Stimulated activated naive CD8-positive, alpha-beta T cell treated with anti-CD3 and anti-CD28 coated beads, Interleukin-15, amount 100 ng/mL, for 72 hours (primary cell): ENCODE results near the gene TARS1.
A peak's percentile ranks its signal among the peaks of the same experiment; 100 is the strongest.
"Not testable (repeated sequence)": the region's sequence is repeated elsewhere in the genome, so short reads cannot be mapped to it uniquely, and the experiment has no call there.

ENCODE experiments used
- ATAC-seq: fragments of 150-1000 bp; cut with Tn5 transposase; 2 replicates; pipeline ENCODE4 v1.10.0; 2021; ENCODE audit warnings: mild to moderate bottlenecking, moderate library complexity
- DNase-seq, 2 donors: peaks; one replicate each; pipeline ENCODE4 v3.0.0; 2021 to 2022
- H3K27ac Mint-ChIP-seq, 2 donors: one replicate each; pipeline ENCODE4 v1.8.0; 2022; ENCODE audit warnings: mild to moderate bottlenecking in 2 of 2, mixed read lengths in 2 of 2, moderate library complexity in 2 of 2
- H3K27me3 Mint-ChIP-seq: one replicate; pipeline ENCODE4 v1.8.0; 2022; ENCODE audit warnings: mixed read lengths
- H3K4me1 Mint-ChIP-seq: one replicate; pipeline ENCODE4 v1.8.0; 2022; ENCODE audit warnings: mild to moderate bottlenecking, mixed read lengths
- H3K4me3 Mint-ChIP-seq, 2 donors: one replicate each; pipeline ENCODE4 v1.8.0; 2022; ENCODE audit warnings: mild to moderate bottlenecking in 2 of 2, mixed read lengths in 2 of 2, moderate library complexity in 1 of 2
- H3K9me3 Mint-ChIP-seq, 2 donors: one replicate each; pipeline ENCODE4 v1.8.0; 2022; ENCODE audit warnings: mixed read lengths in 2 of 2

The TARS1 gene

DNA sequence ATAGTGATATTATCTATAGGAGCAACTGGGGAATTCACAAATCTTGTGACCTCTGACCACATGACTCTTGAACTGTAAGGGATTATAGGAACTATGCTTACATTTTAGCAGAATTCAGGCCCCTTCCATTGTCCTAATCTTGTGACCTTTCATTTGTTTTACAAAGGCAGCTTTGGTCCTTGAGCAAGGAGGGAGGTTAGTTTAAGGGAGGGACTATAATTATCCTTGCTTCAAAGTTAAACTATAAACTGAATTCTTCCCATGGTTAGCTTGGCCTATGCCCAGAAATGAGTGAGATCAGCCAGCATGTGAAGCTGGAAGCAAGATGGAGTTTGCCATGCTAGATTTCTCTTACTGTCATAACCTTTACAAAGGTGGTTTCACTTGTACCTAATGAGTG, 51.2 kb downstream of the TARS1 start:
- Mint-ChIP-seq H3K4me1 (no peaks in the 10 kb centered on the region), H3K27ac (no peak overlapping the region), H3K9me3 (no peaks in the 10 kb centered on the region), H3K27me3 (no peaks in the 10 kb centered on the region), H3K4me3 (no peak overlapping the region)
- no peak for ATAC-seq
- DNase-seq = no peak

DNA sequence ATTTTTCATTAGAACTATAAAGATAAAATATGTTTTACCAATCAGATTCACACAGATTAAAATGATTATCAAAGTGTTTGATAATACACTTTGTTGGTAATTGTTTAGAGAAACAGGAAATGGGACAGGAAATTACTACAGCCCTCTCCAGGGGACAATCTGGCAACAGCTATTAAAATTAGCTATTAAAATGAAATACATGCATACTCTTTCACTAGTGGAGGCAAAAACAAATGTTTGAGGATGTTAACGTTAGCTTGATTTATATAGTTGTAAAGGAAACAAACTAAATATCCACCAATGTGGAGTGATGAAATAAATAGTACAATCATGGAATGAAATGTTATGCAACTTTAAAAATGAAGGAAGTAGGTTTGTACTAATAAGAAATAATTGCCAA, 53.7 kb downstream of the TARS1 start:
- Mint-ChIP-seq H3K9me3 (no peaks in the 10 kb centered on the region), H3K27ac (no peak overlapping the region), H3K27me3 (no peaks in the 10 kb centered on the region), H3K4me3 (no peak overlapping the region), H3K4me1 (no peaks in the 10 kb centered on the region)
- DNase-seq (no peak), ATAC-seq (no peak)

DNA sequence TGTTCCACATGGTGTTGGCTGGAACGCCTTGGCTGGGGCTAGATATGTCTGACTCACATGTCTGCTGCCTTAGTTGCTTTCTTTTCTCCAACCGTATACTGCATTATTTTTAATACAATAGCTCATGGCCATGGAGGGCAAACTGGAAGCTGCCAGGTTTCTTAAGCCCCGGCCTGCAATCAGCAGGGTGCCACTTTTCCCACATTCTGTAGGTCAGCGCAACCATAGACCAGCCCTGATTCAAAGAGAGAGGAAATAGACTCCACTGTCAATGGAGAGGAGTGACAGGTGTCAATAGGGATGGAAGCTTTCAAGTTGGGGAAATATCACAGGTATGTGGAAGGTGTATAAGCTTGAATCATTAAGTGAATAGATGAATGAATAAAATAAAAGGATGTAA, 60.5 kb downstream of the TARS1 start:
- no peaks in the 10 kb centered on the region for H3K4me1 Mint-ChIP-seq
- H3K27me3 Mint-ChIP-seq = no peaks in the 10 kb centered on the region
- no peaks in the 10 kb centered on the region for H3K9me3 Mint-ChIP-seq
- H3K27ac Mint-ChIP-seq = peak overlapping the region in 1 of 2 donors; percentile 5
- no peak overlapping the region for H3K4me3 Mint-ChIP-seq
- ATAC-seq (no peak), DNase-seq (no peak)

DNA sequence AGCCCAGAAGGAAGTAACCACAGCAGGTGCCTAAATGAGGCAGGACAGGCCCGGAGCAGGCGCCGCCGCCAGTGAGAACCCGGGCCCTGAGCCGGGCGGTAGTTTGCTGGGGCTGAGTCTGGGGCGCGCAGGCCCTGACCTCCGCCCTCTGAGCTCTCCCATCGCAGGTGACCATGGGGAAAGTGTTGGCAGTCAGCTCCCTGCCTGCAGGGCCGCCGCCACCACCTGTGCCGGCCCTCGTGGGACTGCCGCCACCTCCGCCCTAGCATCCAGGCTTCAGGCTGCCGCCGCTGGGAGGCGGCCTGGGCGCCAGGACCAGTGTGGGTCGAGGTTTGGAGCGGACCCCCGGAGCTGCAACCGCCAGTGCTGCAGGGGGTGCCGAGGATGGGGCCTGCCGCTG, 61.1 kb downstream of the TARS1 start:
- Mint-ChIP-seq H3K4me1 (no peaks in the 10 kb centered on the region), H3K27ac (no peak overlapping the region)
- no peak for ATAC-seq

DNA sequence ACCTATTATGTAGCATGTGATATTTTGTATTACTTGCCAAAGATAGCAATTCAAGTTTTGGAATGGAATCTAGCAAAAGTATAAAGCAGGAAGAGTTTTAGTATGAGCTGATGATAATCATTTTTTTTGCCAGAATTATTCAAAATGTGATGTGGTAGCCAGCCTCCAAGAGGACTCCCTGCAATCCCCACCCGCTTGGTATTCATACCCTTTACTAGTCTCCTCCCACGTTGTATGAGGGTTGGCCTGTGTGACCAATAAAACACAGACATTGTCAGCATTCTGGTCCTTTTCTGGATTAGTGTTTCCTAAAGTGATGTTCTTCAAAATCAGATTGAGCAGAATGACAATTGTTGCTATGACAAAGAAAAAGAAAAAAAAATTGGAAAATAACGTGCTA, 63.8 kb downstream of the TARS1 start:
- ATAC-seq (no peak), DNase-seq (no peak)
- no peak overlapping the region for H3K4me3 Mint-ChIP-seq
- no peaks in the 10 kb centered on the region for H3K4me1 Mint-ChIP-seq
- no peaks in the 10 kb centered on the region for H3K9me3 Mint-ChIP-seq
- H3K27ac Mint-ChIP-seq = no peak overlapping the region
- H3K27me3 Mint-ChIP-seq = peaks cover 6% of the 10 kb centered on the region

More for the DNA sequence above, 61.1 kb downstream of the TARS1 start:
- Mint-ChIP-seq H3K27me3 (no peaks in the 10 kb centered on the region), H3K4me3 (no peak overlapping the region), H3K9me3 (no peaks in the 10 kb centered on the region)
- DNase-seq = no peak

DNA sequence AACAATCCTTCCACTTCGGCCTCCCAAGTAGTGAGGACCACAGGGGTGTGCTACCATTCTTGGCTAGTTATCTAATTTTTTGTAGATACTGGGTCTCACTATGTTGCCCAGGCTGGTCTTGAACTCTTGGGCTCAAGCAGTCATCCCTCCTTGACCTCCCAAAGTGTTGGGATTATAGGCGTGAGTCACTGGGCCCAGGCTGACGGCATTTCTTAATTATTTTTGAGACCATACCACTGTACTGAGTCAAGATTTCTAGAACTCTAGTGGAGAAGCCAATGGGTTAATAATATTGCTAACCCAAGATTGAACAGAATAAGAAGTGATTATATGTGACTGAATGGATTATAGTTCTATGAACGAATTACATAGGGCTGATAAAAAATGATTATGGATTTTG, 66.7 kb downstream of the TARS1 start:
- H3K4me1 Mint-ChIP-seq = no peaks in the 10 kb centered on the region
- DNase-seq (no peak), ATAC-seq (no peak)
- H3K27ac Mint-ChIP-seq = no peak overlapping the region
- no peaks in the 10 kb centered on the region for H3K9me3 Mint-ChIP-seq
- H3K27me3 Mint-ChIP-seq = peaks cover 6% of the 10 kb centered on the region
- H3K4me3 Mint-ChIP-seq = no peak overlapping the region

DNA sequence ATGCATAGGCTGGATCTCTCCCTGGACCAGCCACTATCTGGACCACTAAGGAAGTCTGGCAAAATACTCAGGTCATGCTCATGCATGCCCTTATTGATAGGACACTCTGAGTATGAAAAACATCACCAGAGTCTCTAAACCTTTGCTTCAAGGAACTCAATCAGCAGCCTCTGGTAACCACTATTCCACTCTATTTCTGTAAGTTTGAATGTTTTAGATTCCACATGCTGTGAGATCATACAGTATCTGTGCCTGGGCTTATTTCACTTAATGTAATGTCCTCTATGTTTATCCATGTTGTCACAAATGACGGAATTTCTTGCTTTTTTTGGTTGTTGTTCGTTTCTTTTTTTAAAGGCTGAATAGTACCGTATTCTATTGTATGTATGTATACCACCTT, 68.3 kb downstream of the TARS1 start:
- Mint-ChIP-seq H3K4me3 (no peak overlapping the region), H3K27me3 (peaks cover 6% of the 10 kb centered on the region), H3K27ac (no peak overlapping the region), H3K9me3 (no peaks in the 10 kb centered on the region), H3K4me1 (no peaks in the 10 kb centered on the region)
- ATAC-seq (no peak), DNase-seq (no peak)

DNA sequence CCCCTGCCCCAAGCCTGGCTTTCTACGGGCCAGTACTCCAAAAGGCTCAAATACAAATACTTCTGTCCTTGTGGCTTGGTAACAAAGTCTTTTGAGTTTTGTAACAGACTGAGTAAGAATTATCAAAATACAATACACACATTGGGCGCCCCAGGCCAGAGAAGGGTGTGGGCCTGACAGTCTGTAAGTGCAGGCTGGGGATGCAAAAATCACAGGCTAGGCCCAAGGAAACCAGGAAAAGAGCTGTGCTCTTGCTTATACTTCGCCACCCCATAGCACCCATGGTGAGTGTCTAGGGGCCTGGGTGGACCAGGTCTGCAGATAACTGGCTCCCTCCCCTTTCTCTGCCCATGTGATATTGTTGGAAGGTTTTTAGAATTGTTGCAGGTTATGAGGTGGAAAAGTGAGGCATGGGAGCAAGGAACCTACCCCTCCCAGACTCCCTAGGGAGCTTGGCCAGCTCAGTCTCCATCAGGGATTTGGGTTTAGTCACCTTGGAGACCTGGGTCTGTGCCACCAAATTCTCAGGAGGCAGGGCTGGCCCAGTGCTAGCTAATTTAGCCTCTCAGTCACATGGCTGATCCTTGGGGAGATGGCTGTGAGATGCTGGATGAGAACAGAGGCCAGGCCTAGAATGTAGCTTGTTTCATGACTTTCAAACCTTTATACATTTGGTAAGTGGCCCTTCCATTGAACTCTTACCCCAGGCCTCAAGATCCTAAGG, 72.9 kb downstream of the TARS1 start:
- DNase-seq (no peak), ATAC-seq (no peak)
- H3K27me3 Mint-ChIP-seq = peaks cover 6% of the 10 kb centered on the region
- peaks cover 0 to 7% of the 10 kb centered on the region in 2 donors for H3K9me3 Mint-ChIP-seq
- H3K27ac Mint-ChIP-seq = no peak overlapping the region
- H3K4me1 Mint-ChIP-seq = no peaks in the 10 kb centered on the region
- no peak overlapping the region for H3K4me3 Mint-ChIP-seq

DNA sequence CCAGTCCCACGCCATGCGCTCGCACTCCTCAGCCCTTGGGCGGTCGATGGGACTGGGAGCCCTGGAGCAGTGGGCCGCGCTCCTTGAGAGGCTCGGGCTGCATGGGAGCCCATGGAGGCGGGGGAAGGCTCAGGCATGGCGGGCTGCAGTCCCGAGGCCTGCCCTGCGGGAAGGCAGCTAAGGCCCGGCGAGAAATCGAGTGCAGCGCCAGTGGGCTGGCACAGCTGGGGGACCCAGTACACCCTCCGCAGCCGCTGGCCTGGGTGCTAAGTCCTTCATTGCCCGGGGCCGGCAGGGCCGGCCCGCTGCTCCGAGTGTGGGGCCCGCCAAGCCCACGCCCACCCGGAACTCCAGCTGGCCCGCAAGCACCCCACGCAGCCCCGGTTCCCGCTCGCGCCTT, 74.6 kb downstream of the TARS1 start:
- not testable (repeated sequence) for H3K4me3 Mint-ChIP-seq, DNase-seq, H3K27ac Mint-ChIP-seq, H3K27me3 Mint-ChIP-seq, H3K4me1 Mint-ChIP-seq, ATAC-seq
- H3K9me3 Mint-ChIP-seq = peaks cover 0 to 15% of the 10 kb centered on the region in 2 donors

DNA sequence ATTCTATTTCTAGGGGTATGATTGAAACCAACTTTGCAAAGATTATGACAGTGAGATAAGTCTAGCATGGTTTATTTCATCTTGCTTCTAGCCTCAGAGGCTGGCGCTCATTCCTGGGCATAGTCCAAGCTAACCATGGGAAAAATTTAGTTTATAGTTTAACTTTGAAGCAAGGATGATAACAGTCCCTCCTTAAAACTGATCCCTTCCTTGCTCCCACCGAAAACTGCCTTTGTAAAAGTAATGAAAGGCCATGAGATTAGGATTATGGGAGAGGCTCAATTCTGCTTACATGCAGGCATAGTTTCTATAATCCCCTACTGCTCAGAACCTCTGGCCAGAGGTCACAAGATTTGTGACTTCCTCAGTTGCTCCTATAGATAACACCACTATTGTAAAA, 75.7 kb downstream of the TARS1 start:
- peaks cover 0 to 15% of the 10 kb centered on the region in 2 donors for H3K9me3 Mint-ChIP-seq
- DNase-seq (no peak), ATAC-seq (no peak)
- no peak overlapping the region for H3K27ac Mint-ChIP-seq
- no peaks in the 10 kb centered on the region for H3K4me1 Mint-ChIP-seq
- H3K4me3 Mint-ChIP-seq = no peak overlapping the region
- H3K27me3 Mint-ChIP-seq = no peaks in the 10 kb centered on the region
